SH-SY5Y (cell line): Measurements from ENCODE around the gene SETD1A.

Experiments
- GATA2 ChIP-seq: IDR thresholded peaks from 2 replicates; pipeline ENCODE4 v1.6.1; 2011; ENCODE audit warnings: mild to moderate bottlenecking, low read depth, low read length
- GATA3 ChIP-seq: IDR thresholded peaks from 2 replicates; pipeline ENCODE4 v1.6.1; 2011; ENCODE audit warnings: low read depth, mild to moderate bottlenecking, low read length, moderate library complexity

The SETD1A gene

DNA sequence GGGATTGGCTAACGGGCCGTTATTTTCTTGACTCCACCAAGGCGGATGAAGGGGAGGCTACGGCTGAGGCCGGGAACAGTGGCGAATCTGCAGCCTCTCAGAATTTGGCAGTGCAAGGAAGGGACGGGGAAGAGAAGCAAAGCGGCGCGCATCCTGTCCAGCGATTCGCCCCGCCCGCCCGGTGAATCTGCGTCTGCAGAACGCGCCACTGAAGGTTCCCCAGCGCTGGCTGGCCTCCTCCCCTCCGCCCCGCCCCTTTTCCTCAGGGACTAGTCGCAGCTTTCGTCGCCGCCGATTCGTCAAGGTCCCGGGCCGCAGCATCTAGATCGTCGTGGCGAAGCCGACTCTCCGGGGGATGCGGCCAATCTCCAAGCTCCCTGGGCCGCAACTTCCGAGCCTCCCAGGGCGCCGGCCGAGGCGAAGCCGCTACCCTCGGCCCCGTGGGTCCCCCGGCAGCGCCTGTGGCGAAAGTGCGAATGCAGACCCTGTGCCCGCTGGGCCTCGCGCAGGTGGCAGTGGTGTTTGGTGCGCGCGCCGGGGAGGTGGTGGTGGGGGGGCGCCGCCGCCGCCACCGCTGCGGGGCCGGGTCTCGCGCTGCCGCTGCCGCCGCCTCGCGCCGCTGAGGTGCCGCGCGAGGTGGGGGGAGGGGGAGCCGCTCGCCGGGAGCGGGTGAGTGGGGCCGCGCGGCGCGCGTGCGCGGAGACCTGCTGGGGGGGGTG lies at the start of gene SETD1A:
Gene SETD1A, plus strand, starts transcription at position 299 of the 719 bp plus-strand sequence. CDS start 978 bp downstream, outside the sequence.
- no peak for TF ChIP-seq GATA3
- TF ChIP-seq GATA2 = no peak

DNA sequence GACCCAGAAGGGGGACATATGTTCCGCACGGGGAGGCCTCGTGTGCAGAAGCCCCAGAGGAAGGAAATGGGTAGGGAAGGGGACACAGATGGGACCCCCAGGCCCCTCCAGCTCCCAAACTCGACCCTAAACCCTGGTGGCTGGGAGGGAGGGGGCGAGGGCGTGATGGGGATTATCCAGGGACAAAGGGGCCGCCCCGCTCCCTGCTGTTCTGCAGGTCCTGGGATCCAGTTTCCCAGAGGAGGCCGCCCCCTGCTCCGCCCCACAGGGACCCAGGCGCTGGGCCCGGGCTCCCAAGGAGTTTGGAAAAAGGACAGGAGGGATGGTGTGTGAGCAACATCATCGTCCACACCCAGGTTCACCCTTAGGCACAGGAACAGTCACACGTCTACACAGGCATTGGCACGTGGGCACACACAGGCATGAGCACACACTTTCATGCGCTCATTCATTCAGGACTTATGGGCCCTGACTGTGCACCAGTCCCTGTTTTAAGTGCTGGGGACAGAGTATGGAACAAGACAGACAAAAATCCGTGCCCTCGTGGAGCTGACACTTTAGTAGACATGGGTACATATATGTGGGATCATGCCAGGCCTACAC lies 47.0 kb upstream of the SETD1A start:
- TF ChIP-seq GATA3 (no peak), GATA2 (no peak)

DNA sequence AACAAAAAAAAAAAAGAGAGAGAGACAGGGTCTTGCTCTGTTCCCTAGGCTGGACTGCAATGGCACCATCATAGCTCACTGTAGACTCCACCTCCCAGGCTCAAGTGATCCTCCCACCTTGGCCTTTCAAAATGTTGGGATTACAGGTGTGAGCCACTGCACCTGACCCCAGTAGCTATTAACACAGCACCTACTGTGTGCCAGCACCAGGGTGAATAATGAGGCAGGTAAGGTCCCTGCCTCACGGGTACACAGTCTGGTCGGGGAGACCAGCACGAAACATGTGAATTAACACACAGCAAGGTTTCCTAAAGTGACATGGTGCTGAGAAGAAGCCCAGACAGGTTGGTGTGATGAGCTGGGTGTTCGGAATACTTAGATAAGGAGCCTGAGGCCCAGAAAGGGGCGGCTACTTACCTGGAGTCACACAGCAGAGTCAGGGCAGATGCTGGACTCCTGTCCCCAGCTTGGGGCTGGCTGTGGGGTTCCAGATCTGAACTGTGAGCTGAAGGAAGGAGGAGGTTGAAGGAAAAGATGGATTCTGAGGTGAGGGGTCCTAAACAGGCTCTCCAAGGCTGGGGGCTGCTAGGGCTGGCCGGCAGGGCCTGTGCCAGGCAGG lies 44.7 kb upstream of the SETD1A start:
- no peak for TF ChIP-seq GATA3
- no peak for TF ChIP-seq GATA2

DNA sequence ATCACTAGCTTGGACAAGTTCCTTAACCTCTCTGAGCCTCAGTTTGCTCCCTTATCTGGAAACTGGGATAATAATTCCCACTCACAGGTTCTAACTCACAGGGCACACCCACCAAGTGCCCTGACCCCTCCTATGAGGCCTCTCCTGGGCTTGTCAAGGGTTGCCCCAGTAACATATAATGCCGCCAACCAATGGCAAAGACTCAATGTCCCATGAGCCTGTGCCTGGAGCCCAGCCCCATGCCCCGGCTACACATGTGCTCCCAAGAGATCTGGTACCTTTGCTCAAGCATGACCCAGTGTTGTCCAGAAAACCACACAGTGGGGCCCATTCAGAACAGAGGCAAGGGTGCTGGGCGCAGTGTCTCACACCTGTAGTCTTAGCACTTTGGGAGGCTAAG lies 42.7 kb upstream of the SETD1A start:
- TF ChIP-seq GATA2 = no peak
- no peak for TF ChIP-seq GATA3

DNA sequence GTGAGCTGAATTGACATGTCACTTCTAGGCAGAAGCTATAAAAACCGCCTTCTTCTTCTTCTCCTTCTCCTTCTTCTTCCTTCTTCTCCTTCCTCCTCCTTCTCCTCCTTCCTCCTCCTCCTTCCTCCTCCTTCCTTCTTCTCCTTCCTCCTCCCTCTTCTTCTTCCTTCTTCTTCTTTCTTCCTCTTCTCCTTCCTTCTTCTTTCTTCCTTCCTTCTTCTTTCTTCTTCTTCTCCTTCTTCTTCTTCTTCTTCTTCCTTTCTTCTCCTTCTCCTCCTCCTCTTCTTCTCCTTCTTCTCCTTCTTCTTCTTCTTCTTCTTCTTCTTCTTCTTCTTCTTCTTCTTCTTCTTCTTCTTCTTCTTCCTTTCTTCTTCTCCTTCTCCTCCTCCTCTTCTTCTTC lies 38.9 kb upstream of the SETD1A start:
- TF ChIP-seq GATA2 (no peak), GATA3 (no peak)

GRCh38 chr16:30920891-30921290 lies 36.7 kb upstream of the SETD1A start:
- TF ChIP-seq GATA3 (no peak), GATA2 (no peak)

- TF ChIP-seq GATA2 = no peak
- no peak for TF ChIP-seq GATA3
These were observed 36.2 kb upstream of the SETD1A start for GRCh38 chr16:30921459-30921747.

DNA sequence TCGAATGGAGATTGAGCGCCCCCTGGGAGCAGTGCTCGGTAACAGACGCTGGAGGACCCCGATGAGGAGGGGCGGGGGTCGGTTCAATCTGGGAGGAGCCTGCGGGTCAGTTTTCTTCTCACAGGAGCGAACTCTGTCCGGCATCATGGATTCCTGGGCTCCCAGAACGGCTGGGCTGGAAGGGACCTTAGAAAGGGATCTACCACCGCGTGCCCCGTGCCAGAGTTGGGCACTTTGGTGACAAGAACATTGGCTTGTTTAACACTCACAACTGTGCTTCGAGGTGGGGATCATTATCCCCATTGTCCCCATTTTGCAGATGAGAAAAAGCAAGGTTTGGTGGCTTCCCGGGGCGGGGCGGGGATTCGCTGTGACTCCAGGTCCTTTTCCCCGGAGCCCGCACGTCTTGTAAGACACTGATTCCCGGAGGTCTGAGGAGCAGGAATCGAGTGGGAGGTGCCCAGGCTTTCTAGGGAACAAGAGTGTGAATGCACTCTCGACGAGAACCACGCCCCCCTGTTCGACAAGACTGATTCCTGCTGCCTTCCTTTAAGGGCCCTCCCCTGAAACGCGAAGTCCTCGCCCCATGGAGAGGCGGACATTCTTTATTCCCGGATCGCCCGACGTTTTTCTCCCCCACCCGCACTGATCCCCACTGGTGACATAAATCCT lies 35.7 kb upstream of the SETD1A start:
- TF ChIP-seq GATA2 = no peak
- TF ChIP-seq GATA3 = no peak

DNA sequence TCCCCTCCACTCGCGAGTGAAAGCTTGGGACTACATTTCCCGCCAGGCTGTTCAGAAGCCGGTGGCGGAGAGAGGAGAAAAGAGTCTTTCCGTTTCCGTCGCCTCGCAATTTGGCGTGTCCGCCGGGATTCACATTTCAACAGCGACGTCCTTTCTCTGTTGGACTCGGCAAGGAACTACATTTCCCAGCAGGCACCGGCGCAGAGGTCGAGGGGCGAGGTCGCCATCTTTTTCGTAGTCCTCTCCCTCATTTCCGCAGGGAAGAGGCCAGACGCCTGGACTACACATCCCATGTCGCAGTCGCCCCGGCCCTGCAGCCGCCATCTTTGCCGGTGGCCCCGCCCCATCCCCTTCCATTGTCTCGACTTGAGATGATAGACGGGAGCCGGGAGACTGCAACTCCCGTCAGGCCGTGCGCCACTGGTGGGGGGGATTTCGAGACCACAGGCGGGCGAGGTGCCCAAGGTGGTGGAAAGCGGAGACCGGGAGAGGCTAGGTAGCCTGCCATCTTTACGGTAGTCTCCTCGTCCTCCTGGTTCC lies 35.1 kb upstream of the SETD1A start:
- TF ChIP-seq GATA2 = no peak
- TF ChIP-seq GATA3 = no peak

GRCh38 chr16:30922960-30923535 lies 34.5 kb upstream of the SETD1A start:
- no peak for TF ChIP-seq GATA3
- TF ChIP-seq GATA2 = no peak

- TF ChIP-seq GATA2 (no peak), GATA3 (no peak)
These were observed 33.9 kb upstream of the SETD1A start, which contains the start of gene FBXL19 for GRCh38 chr16:30923554-30924075. Gene FBXL19 (plus strand): TSS chr16:30923572. CDS start chr16:30925755, 2,183 bp downstream.

GRCh38 chr16:30924076-30924912 lies 33.3 kb upstream of the SETD1A start:
- TF ChIP-seq GATA3 = no peak
- no peak for TF ChIP-seq GATA2

GRCh38 chr16:30924913-30925631 lies 32.5 kb upstream of the SETD1A start:
- TF ChIP-seq GATA3 = no peak
- no peak for TF ChIP-seq GATA2
